Vagina (tissue), 2 donors: ENCODE results near the gene DFFB. TPM values are rescaled to one million over a fixed set of nuclear protein-coding genes. Genes with fewer than 3 reads are reported as not detected.

Source experiments
- DNase-seq, 2 donors: peaks; one replicate each; pipeline ENCODE4 v3.0.0-alpha.2; 2017; ENCODE audit errors: extremely low spot score in 2 of 2
- H3K27ac ChIP-seq: fragments of 200-600 bp; sonication (generic); one replicate; pipeline ENCODE4 v1.5.1; 2019
- H3K27me3 ChIP-seq: fragments of 200-600 bp; sonication (generic); one replicate; pipeline ENCODE4 v1.5.1; 2019
- H3K36me3 ChIP-seq, 2 donors: fragments of 200-600 bp; sonication (generic); one replicate each; pipeline ENCODE4 v1.5.1; 2017 to 2019
- H3K4me1 ChIP-seq: fragments of 200-600 bp; sonication (generic); one replicate; pipeline ENCODE4 v1.5.1; 2019
- H3K4me3 ChIP-seq, 2 donors: fragments of 200-600 bp; sonication (generic); 1 replicate in 1 of 2; 2 replicates in 1 of 2; pipeline ENCODE4 v1.5.1; 2016 to 2019
- H3K9me3 ChIP-seq: fragments of 200-600 bp; sonication (generic); one replicate; pipeline ENCODE4 v1.5.1; 2019
- POLR2A ChIP-seq, 2 donors: fragments of 450-650 bp; IDR thresholded peaks; one replicate each; pipeline ENCODE4 v1.6.1; 2017; ENCODE audit warnings: antibody characterized with exemption in 2 of 2, mild to moderate bottlenecking in 2 of 2, moderate library complexity in 2 of 2
- POLR2AphosphoS5 ChIP-seq, 2 donors: sonication (generic); formaldehyde crosslinking; IDR thresholded peaks; one replicate each; pipeline ENCODE4 v1.9.0; 2017; ENCODE audit warnings: antibody characterized with exemption in 2 of 2, mild to moderate bottlenecking in 2 of 2, low read depth in 1 of 2; ENCODE audit not compliant: insufficient read depth in 1 of 2
- intact Hi-C: fragments of 100-400 bp; cut with DNase I; formaldehyde crosslinking; loops from one replicate; pipeline ENCODE4 v1.15.1; 2023
- total RNA-seq: library from RNA; depleted of rRNA; stranded (reverse); fragments of >200 nt; gene quantifications from one replicate; pipeline ENCODE4 v1.2.3, GENCODE V29; 2016
- TF ChIP-seq, protein P1 (sequence below), 3 experiments: fragments of 450-650 bp in 2 of 3; fragments of 200-600 bp in 1 of 3; sonication (generic) in 1 of 3; IDR thresholded peaks; one replicate each; pipeline ENCODE4 v1.5.1; 2017 to 2019; ENCODE audit warnings: antibody characterized with exemption in 3 of 3, mild to moderate bottlenecking in 2 of 3, moderate library complexity in 2 of 3

Gene DFFB
- total RNA-seq, 1 donor from 2014 or later: 8.8 TPM

DNA sequence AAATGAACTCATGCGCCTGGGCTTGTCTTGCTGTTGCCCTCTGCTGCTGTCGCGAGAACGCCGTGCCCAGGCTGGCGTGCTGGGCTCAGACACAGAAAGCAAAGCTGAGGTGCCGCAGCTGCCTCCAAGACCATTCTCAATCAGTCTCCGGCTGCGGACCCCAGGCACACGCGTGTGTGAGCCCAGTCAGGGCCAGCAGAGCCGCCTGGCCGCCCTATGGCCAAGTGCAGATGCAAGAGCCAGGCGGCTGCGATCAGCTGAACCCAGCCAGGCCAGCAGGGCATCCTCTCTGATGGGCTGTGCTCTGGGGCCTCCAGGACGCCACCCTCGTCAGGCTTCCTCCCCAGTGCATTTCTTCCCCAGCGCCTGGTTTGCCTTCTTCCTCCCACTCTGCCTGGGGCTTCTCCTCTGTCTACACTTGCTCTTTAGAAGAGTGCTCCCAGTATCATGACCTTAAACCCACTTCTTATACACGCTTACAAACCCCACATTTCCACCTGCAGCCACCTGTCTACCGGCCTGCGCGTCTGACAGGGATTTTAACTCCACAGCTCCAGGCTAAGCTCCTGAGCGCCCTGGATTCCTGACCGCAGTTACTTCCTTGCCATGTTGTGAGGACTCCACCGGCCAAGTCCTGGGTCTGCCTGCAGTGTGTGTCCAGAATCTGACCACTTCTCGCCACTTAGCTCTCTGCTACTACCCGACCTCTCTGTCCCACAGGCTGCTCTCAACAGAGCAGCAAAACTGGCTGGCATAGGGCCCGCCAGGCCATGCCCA lies 39.3 kb upstream of the DFFB start:
- H3K27me3 ChIP-seq: no peaks in the 10 kb centered on the region
- TF ChIP-seq POLR2A (IDR thresholded peaks at IDR 0.05): no peak
- TF ChIP-seq, protein P1, sequence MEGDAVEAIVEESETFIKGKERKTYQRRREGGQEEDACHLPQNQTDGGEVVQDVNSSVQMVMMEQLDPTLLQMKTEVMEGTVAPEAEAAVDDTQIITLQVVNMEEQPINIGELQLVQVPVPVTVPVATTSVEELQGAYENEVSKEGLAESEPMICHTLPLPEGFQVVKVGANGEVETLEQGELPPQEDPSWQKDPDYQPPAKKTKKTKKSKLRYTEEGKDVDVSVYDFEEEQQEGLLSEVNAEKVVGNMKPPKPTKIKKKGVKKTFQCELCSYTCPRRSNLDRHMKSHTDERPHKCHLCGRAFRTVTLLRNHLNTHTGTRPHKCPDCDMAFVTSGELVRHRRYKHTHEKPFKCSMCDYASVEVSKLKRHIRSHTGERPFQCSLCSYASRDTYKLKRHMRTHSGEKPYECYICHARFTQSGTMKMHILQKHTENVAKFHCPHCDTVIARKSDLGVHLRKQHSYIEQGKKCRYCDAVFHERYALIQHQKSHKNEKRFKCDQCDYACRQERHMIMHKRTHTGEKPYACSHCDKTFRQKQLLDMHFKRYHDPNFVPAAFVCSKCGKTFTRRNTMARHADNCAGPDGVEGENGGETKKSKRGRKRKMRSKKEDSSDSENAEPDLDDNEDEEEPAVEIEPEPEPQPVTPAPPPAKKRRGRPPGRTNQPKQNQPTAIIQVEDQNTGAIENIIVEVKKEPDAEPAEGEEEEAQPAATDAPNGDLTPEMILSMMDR (IDR thresholded peaks at IDR 0.05): no peak

DNA sequence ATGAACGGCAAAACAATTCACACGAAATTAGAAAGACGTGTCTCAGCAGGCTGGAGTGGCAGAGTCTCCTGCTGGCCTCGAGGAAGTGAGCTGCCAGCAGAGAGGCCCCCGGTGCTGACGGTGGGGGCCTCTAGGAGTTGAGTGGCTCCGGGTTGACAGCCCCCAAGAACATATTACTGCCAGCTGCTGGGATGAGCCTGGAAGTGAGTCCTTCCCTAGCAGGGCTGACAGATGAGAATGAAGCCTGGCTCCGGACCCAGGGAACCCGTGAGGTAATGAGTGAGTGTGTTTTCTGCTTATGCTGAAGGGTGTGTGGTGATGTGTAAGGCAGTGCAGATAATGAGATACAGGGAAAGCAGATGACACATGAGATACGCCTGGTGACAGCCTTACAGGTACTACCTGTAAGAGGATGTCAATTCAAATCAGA lies 37.5 kb upstream of the DFFB start:
- no peaks in the 10 kb centered on the region for H3K4me1 ChIP-seq
- no peaks in the 10 kb centered on the region for H3K27me3 ChIP-seq
- no peak for DNase-seq
- H3K27ac ChIP-seq: no peak overlapping the region
- H3K9me3 ChIP-seq: no peaks in the 10 kb centered on the region
- H3K36me3 ChIP-seq: peaks cover 0 to 53% of the 10 kb centered on the region in 2 donors
- no peak overlapping the region for H3K4me3 ChIP-seq
- TF ChIP-seq POLR2AphosphoS5 (IDR thresholded peaks at IDR 0.05; ENCODE audit: insufficient read depth in 1 of 2, low read depth in 1 of 2) (no peak), POLR2A (IDR thresholded peaks at IDR 0.05) (no peak)
- TF ChIP-seq, protein P1 (IDR thresholded peaks at IDR 0.05): no peak
- intact Hi-C loops: no loop called here

More for the DNA sequence above, 39.3 kb upstream of the DFFB start:
- Histone ChIP-seq H3K9me3 (no peaks in the 10 kb centered on the region), H3K36me3 (peaks cover 0 to 51% of the 10 kb centered on the region in 2 donors), H3K4me3 (no peak overlapping the region), H3K27ac (no peak overlapping the region), H3K4me1 (no peaks in the 10 kb centered on the region)
- DNase-seq: no peak
- intact Hi-C loops: no loop called here

DNA sequence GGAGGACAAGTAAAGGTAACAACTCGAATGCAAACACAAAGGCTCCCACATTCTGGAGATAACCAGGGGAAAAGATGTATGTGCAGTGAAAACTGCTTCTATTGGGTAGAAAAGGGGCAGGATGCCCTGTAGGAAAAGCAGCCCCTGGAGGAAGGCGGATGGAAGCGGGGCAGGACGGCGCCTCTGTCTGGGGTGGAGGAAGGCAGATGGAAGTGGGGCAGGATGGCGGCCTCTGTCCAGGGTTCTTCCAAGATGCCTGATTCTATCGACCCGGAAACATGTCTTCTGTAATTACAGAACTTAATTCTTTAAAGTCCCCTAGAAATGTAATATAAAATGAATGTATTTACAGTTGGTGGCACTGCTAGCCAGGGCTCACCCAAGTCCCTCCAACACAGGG lies 37.0 kb upstream of the DFFB start:
- Histone ChIP-seq H3K4me1 (no peaks in the 10 kb centered on the region), H3K27me3 (no peaks in the 10 kb centered on the region), H3K4me3 (no peak overlapping the region), H3K9me3 (no peaks in the 10 kb centered on the region), H3K27ac (no peak overlapping the region), H3K36me3 (peaks cover 0 to 52% of the 10 kb centered on the region in 2 donors)
- DNase-seq: no peak
- intact Hi-C loops: no loop called here
- no peak for TF ChIP-seq POLR2AphosphoS5 (IDR thresholded peaks at IDR 0.05; ENCODE audit: insufficient read depth in 1 of 2, low read depth in 1 of 2)
- TF ChIP-seq, protein P1 (IDR thresholded peaks at IDR 0.05): no peak
- TF ChIP-seq POLR2A (IDR thresholded peaks at IDR 0.05): no peak

DNA sequence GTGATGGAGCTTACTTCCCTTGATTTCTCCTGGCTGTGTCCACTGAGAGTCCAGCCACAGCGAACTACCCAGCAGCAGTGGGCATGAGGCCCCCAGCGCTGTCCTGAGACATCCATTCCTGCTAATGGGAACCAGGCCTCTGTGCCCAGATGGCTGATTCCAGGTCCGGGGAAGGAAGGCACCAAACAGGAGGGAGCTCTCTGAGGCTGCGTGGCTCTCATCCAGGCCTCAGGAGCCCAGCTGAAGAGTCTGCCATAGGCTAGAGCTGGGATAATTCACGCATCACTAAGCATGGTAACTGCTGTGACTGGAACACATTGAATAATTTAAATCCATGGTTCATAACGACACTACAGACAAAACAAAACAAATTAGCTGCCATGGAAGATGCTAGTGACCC lies 36.3 kb upstream of the DFFB start:
- Histone ChIP-seq H3K4me3 (no peak overlapping the region), H3K9me3 (no peaks in the 10 kb centered on the region), H3K27ac (no peak overlapping the region), H3K27me3 (no peaks in the 10 kb centered on the region), H3K36me3 (peaks cover 0 to 52% of the 10 kb centered on the region in 2 donors), H3K4me1 (no peaks in the 10 kb centered on the region)
- no peak for DNase-seq
- TF ChIP-seq, protein P1 (IDR thresholded peaks at IDR 0.05): no peak
- TF ChIP-seq POLR2AphosphoS5 (IDR thresholded peaks at IDR 0.05; ENCODE audit: insufficient read depth in 1 of 2, low read depth in 1 of 2) (no peak), POLR2A (IDR thresholded peaks at IDR 0.05) (no peak)
- intact Hi-C loops: no loop called here

DNA sequence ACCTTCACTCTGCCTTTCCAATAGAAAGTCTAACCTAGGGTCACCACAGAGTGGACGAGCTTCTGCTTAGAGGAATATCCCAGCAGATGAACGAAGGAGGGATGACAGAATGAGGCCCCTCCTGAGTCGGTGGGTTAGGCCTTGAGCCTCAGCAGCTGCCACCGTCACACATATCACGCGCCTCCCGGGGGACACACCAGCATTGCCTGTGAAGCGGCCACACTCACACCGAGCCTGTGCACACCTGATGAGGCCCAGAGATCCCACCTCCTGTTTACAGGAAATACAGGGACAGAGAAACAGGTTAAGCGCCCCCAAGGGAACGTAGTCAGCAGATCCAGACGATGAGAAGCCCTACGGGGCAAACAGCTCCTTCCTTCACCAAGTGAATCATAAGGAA lies 35.8 kb upstream of the DFFB start:
- no peak for DNase-seq
- Histone ChIP-seq H3K36me3 (peaks cover 0 to 54% of the 10 kb centered on the region in 2 donors), H3K27ac (no peak overlapping the region), H3K27me3 (no peaks in the 10 kb centered on the region), H3K4me3 (no peak overlapping the region), H3K9me3 (no peaks in the 10 kb centered on the region), H3K4me1 (no peaks in the 10 kb centered on the region)
- TF ChIP-seq, protein P1 (IDR thresholded peaks at IDR 0.05): no peak
- TF ChIP-seq POLR2A (IDR thresholded peaks at IDR 0.05) (no peak), POLR2AphosphoS5 (IDR thresholded peaks at IDR 0.05; ENCODE audit: insufficient read depth in 1 of 2, low read depth in 1 of 2) (no peak)
- intact Hi-C loops: no loop called here
